Measurements from ENCODE around the gene SLC35C1.

The SLC35C1 gene

GRCh38 chr11:45804761-45805304, at the start of gene SLC35C1:
TSS of gene SLC35C1 (plus strand) at chr11:45805149. CDS start at chr11:45805802, 653 bp downstream.
- peak; percentile 96 for DNase-seq

- no peak for DNase-seq
Measured at GRCh38 chr11:45755281-45755859, 49.6 kb upstream of the SLC35C1 start.

DNA sequence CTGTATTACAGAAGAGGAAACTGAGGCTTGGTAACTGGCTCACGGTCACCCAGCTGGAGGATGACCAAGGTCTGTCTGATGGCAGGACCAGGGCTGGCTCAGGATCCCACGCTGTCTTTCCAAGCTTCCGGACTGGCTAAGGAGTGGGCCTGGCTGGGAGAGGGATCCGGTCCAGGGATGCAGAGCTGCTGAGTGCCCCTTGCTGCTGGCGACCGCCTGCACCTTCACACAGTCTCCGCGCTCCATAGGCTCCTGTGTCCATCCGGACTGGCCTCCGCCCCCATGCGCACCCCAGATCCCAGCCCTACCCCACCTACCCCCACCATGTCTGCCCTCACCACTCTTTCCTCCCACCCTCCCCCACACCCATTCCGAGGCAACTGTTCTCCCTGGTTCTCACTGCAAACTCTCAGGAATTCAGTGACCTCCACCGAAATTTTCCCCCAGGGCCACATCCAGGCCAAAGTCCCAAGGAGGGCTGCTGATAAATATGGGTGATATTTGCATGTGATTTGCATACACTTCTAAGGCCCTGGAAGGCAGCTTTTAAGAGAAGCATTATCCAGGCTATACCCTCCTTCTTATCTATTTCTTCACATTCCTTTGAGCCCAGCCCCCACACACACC, 48.5 kb upstream of the SLC35C1 start:
- DNase-seq: no peak

DNA sequence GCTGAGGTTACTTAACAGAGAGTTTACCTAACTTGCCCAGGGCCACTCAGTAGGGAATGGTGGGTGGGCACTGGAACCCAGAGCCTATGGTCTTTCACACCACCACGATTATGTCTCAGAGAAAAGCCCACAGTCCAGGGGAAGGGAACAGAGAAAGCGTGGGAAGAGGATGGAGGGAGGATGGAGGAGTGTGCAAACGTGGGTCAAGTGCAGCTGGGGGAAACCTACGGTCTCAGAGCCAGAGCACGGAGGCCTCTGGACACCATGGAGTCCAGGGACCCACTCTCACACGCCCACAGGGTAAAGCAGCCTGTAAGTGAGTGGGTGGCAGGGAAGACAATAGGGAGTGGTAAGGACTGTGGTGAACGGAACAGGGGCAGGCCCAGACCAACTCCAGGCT, 47.3 kb upstream of the SLC35C1 start:
- no peak for DNase-seq

DNA sequence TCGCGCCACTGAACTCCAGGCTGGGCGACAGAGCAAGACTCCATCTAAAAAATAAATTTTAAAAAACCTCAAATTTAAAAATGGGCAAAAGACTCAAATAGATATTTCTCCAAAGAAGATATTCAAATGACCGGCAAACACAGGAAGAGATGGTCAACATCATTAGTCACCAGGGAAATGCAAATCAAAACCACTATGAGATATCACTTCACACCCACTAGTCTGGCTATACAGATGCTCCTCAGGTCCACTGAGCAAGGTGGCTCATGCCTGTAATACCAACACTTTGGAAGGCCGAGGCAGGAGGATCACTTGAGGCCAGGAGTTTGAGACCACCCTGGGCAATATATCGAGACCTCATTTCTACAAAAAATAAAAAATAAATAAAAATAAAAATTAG, 43.3 kb upstream of the SLC35C1 start:
- no peak for DNase-seq

GRCh38 chr11:45765107-45765668, 39.8 kb upstream of the SLC35C1 start:
- DNase-seq: no peak

GRCh38 chr11:45765836-45766235, 39.1 kb upstream of the SLC35C1 start:
- no peak for DNase-seq

DNA sequence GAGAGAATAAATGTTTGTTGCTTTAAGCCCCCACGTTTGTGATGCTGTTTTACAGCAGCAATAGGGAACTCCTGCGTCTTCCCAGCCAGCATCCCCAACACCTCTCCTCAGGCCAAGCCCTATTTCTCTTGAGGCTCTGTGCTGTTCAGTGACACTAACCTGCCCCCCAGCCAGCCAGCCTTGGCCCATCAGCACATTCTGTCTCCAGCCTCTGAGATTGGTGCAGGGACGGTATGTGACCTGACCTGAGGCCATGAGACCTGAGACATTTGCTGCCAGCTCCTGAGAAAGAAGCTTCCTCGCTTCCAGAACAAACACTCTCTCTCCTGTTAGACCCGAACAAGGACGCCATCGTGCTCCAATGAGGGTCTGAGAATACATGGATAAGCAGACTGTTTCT, 38.5 kb upstream of the SLC35C1 start:
- DNase-seq: no peak

DNA sequence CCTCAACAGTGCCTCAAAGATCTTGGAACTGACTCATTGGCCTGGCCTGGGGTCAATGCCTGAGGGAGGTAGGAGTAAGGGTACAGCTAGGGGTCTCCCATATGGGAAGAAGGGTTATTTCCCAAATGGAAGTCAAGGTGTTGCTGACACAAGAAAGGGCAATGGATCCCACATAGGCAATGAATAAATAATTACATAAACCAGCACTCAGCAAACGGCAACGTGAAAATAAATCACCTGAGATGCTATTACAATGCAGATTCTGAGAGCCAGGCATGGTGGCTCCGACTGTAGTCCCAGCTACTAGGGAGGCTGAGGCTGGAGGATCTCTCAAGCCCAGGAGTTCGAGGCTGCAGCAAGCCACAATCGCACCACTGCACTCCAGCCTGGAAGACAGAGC, 36.5 kb upstream of the SLC35C1 start:
- no peak for DNase-seq

DNA sequence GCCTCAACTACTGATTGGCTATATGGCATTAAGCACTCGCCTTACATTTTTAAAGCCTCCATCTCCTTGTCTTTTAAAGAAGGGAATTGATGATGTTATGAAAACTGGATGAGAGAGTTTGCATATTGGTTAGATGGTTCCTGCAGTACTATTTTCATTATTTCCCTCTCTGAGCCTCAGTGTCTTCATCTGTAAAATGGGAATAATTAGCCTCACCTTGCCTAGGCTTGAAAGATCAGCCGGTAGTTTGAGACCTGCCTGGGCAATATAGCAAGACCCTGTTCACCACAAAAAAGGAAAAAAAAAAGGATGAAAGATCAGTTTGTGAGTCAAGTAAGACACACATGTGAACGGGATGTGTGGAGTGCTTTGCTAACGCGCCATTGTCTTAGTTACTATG, 35.0 kb upstream of the SLC35C1 start:
- DNase-seq: no peak

- peak; percentile 44 for DNase-seq
Measured at GRCh38 chr11:45771193-45771565, 33.8 kb upstream of the SLC35C1 start.

DNA sequence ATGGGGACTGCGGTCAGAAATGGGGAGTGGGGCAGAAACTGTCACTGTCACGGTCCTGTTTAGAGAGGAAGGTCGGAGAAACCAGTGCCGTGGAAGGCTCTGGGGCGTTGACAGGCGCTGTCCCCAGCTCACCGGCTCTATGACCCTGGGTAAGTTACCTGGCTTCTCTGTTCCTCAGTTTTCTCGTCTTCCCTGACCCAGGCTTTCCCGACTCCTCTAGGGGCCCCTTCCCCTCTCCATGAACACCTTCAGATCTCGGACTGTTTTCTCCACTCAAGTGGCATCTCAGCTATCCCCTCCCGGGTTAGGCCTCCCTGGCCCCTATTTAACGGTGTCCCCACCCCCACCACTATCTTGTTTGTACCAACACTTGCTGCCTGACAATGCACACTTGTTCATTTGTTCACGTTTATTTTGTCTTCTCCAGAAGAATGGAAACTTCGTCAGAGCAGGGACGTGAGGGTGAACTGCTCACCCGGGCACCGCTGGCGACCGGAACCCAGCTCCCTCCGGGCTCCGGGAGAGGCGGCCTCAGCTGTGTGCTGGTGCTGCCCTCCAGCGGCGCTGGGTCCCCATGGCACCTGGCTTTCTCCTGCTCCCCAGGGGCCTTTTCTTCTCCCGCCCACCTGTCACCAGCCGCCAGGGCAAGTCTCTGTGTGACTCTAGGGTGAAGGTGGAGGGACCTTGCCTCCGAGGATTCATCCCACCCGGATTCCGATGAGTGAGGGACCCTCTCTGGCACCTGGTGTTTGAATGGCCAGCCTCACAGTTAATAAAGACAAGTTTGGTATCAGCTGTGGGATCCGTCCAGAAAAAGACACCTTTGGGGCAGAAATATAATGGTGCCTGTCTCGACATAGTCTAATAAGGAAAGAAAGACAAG, 33.1 kb upstream of the SLC35C1 start:
- DNase-seq: peak; percentile 91

GRCh38 chr11:45772449-45772774, 32.5 kb upstream of the SLC35C1 start:
- DNase-seq: no peak

DNA sequence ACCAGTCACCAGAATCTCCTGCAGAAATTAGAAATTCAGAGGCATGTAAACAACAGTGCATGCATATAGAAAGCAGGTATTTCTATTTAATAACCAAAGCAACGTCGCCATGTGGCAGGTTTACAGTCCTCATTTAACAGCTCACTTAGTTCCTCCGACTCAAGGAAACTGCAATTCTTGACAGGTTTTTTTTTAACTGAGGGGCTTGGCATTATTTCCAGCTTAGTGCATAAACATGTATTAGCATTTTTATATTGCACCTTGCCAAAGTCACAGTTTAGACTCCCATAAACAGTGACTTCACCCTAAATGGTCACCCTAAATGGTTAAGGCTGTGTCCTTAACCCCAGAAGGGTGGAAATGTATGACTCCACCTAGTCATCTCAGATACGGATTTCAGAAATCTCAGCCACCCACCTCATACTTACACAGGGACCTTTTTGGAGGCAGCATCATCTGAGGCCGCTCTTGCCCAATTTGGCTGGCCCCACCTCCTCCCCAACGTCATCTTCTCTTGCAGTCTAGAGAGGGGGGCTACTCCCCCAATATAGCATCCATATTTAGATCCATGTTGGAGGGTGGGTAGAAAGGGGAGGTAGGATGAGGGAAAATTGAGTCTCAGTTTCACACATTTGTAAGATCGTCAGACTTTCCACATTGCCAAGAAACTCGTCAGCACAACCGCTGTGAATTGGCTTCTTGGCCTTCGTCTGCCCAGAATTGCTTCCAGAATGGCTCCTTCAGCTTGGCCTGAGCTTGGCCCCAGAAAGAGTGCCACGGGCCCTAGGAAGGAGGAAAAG, 31.8 kb upstream of the SLC35C1 start:
- no peak for DNase-seq

DNA sequence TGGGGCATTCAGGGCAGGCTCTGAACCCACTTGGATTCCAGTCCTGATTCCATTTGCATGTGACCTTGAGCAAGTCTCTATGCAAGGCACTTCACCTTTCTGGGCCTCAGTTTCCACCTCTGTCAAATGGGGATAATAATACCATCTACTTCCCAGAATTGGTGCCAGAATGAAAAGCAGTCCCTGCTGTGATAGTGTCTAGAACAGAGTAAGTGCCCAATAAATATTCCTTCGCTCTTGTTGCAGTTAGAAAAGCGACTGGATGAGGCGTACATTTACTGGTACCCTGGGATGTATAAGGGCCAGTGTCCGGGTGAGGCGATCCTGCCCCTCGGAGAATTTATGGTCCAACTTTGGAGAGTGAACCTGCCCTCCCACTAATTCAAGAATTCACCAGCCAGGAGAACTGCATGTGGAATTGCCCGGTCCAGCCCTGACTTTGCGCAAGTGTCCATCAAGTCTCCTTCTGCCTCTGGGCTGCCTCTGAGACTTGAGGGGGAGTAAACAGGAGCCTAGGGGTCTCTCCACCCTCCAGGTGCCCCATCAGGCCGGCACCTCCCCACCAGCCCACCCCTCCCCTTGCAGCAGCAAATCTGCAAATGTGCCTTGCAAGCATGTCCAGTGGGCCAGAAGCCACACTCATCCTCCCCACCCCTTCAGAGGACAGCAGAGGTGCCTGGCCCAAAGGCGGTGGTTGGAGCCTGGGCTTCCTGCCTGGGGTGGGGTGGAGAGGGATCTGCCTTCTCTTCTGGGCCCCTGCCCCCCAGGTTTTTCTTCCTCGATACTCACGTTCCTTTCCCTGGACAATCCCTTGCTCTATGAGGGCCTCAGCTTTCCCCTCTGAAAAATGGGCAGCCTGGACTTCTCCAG, 30.9 kb upstream of the SLC35C1 start:
- DNase-seq: no peak

- DNase-seq: no peak
Measured at GRCh38 chr11:45774786-45775185, 30.2 kb upstream of the SLC35C1 start.

GRCh38 chr11:45777127-45777969, 27.6 kb upstream of the SLC35C1 start:
- no peak for DNase-seq

- DNase-seq: no peak
Measured at GRCh38 chr11:45778341-45778740, 26.6 kb upstream of the SLC35C1 start.

GRCh38 chr11:45779602-45780001, 25.3 kb upstream of the SLC35C1 start:
- DNase-seq: no peak

DNA sequence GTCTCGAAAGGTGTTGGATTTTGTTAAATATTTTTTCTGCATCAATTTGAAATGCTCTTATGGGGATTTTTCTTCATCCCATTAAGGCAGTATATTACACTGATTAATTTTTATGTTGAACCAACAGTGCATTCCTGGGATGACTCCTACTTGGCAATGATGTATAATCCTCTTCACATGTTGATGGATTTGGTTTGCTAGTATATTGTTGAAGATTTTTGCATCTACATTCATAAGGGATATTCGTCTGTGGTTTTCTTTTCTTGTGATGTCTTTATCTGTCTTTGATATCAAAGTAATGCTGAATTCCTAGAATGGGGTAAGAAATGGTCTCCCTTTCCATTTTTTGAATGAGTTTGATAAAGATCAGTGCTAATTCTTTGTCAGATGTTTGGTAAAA, 18.7 kb upstream of the SLC35C1 start:
- no peak for DNase-seq

GRCh38 chr11:45788887-45789286, 16.1 kb upstream of the SLC35C1 start:
- DNase-seq: no peak

Measured in NCI-H1105 (cell line).